K562 (cell line): ENCODE data around the gene COMTD1. TPM values are rescaled to one million over a fixed set of nuclear protein-coding genes. Genes with fewer than 3 reads are reported as not detected.

Experiments used
- ATF2 ChIP-seq: sonication (generic); formaldehyde crosslinking; IDR thresholded peaks from 2 replicates; pipeline ENCODE4 v1.8.1; 2022; ENCODE audit warnings: missing genetic modification reagents
- E2F8 ChIP-seq: fragments of 450-650 bp; IDR thresholded peaks from 2 replicates; pipeline ENCODE4 v1.7.1; 2018; ENCODE audit warnings: mild to moderate bottlenecking, low read depth; ENCODE audit not compliant: partially characterized antibody
- GABPB1 ChIP-seq: sonication (generic); formaldehyde crosslinking; IDR thresholded peaks from 2 replicates; pipeline ENCODE4 v1.8.0; 2022; ENCODE audit warnings: mild to moderate bottlenecking, missing genetic modification reagents
- HOXB6 ChIP-seq: fragments of 250-450 bp; sonication (Bioruptor Pico); IDR thresholded peaks from 2 replicates; pipeline ENCODE4 v1.5.1; 2022; ENCODE audit warnings: mild to moderate bottlenecking, borderline replicate concordance
- MAFF ChIP-seq: IDR thresholded peaks from 2 replicates; pipeline ENCODE4 v1.6.1; 2012; ENCODE audit warnings: low read length, improper control_type of control experiment
- MTF1 ChIP-seq: fragments of 250-450 bp; sonication (Bioruptor Pico); IDR thresholded peaks from 2 replicates; pipeline ENCODE4 v1.9.0; 2021; ENCODE audit warnings: moderate library complexity, mild to moderate bottlenecking, inconsistent platforms, borderline replicate concordance
- NBN ChIP-seq: fragments of 450-650 bp; IDR thresholded peaks from 2 replicates; pipeline ENCODE4 v1.6.1; 2016; ENCODE audit warnings: low read depth, mild to moderate bottlenecking
- ZFP36 ChIP-seq: fragments of 150-350 bp; IDR thresholded peaks from 2 replicates; pipeline ENCODE4 v1.6.1; 2018; ENCODE audit warnings: low read length, low read depth; ENCODE audit not compliant: partially characterized antibody
- ZNF24 ChIP-seq: fragments of 450-650 bp; IDR thresholded peaks from 2 replicates; pipeline ENCODE4 v1.6.1; 2016
- ZNF324 ChIP-seq: fragments of 250-450 bp; sonication (Bioruptor Pico); IDR thresholded peaks from 2 replicates; pipeline ENCODE4 v1.4.0; 2020; ENCODE audit warnings: mild to moderate bottlenecking
- ZNF561 ChIP-seq: fragments of 450-650 bp; formaldehyde crosslinking; conservative IDR thresholded peaks from 2 replicates; pipeline ENCODE4 v1.4.0; 2020; ENCODE audit warnings: mild to moderate bottlenecking, moderate library complexity
- ZNF639 ChIP-seq, 2 experiments: fragments of 200-800 bp in 1 of 2; sonication (Bioruptor generic) in 1 of 2; sonication (generic) in 1 of 2; formaldehyde crosslinking in 1 of 2; IDR thresholded peaks in 1 of 2; conservative IDR thresholded peaks in 1 of 2; 2 replicates each; pipeline versions ENCODE4 v1.5.0 to v1.6.1; 2016 to 2020; ENCODE audit warnings: missing compliant biosample characterization in 1 of 2, missing genetic modification characterization in 1 of 2, missing genetic modification reagents in 1 of 2
- ZNF696 ChIP-seq: fragments of 250-450 bp; sonication (Bioruptor Pico); conservative IDR thresholded peaks from 2 replicates; pipeline ENCODE4 v1.4.0; 2020; ENCODE audit warnings: mild to moderate bottlenecking, moderate library complexity
- polyA plus RNA-seq, 8 experiments: library from polyadenylated mRNA; depleted of rRNA in 4 of 8; stranded (reverse) in 5 of 8; unstranded in 3 of 8; fragments of >200 nt; fragmentation: Nextera tagmentation in 2 of 8; fragmentation: Illumina TruSeq in 1 of 8; extraction: Ambion mirVana in 2 of 8; extraction: Trizol in 1 of 8; gene quantifications; 2 replicates each; pipeline versions ENCODE4 v1.2.1 to v1.2.3, GENCODE V29; 2011 to 2014; ENCODE audit warnings: inconsistent platforms in 1 of 8, missing spikeins in 1 of 8
- total RNA-seq, 7 experiments: library from RNA; depleted of rRNA in 6 of 7; stranded (reverse); fragments of >200 nt in 6 of 7; fragmentation: Illumina TruSeq in 2 of 7; extraction: Trizol in 2 of 7; gene quantifications; 2 replicates each; pipeline versions ENCODE4 v1.2.1 to v1.2.3, GENCODE V29; 2011 to 2021; ENCODE audit warnings: low replicate concordance in 1 of 7
- TF ChIP-seq, protein P1 (sequence below), 2 experiments: IDR thresholded peaks; 2 replicates each; pipeline ENCODE4 v1.6.1; 2011; ENCODE audit warnings: borderline replicate concordance in 1 of 2, control low read depth in 1 of 2, low read depth in 1 of 2, low read length in 1 of 2, mild to moderate bottlenecking in 1 of 2, mixed read lengths in 1 of 2, moderate library complexity in 1 of 2; ENCODE audit not compliant: insufficient read depth in 1 of 2, insufficient read length in 1 of 2, poor library complexity in 1 of 2, severe bottlenecking in 1 of 2; ENCODE audit errors: extremely low read depth in 1 of 2
- TF ChIP-seq, protein P2 (sequence below), 2 experiments: fragments of 450-650 bp; conservative IDR thresholded peaks; 2 replicates each; pipeline ENCODE4 v1.6.1; 2017; ENCODE audit warnings: mild to moderate bottlenecking in 2 of 2, moderate library complexity in 2 of 2

Gene COMTD1
- total and polyA plus RNA-seq, 9 of the 15 experiments (the other 6 are each of a cell fraction or from before 2014, with no cell fraction given): 0.41 to 112 (median 13.7) TPM

DNA sequence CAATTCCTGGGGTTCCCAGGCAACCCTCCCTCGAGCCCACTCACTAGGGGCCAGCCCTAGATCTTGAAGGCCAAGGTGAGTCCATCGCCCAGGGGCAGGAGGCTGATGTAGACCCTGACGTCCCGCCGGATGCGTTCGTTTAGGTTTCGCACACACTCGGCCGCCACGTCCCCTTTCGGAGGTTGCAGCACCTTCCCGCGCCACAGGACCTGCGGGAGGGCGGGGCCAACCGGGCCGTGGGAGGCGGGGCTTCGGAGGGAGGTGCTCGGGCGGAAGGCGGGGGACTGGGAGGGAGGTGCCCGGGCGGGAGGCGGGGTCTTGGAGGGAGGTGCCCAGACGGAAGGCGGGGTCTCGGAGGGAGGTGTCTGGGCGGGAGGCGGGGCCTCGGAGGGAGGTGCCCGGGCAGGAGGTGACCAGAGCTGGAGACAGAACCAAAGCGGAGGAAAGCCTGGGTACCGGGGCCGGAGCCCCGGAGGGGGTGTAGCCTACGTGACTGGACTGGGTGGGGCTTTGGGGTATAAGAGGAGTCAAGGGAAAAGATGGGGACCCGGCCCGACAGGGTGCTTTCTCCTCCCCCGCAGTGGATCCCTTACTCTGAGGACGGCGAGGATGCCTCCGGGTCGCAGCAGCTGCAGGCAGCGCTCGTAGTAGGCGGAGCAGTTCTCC is 1.6 kb downstream of the COMTD1 start (continued):
- TF ChIP-seq, protein P1, sequence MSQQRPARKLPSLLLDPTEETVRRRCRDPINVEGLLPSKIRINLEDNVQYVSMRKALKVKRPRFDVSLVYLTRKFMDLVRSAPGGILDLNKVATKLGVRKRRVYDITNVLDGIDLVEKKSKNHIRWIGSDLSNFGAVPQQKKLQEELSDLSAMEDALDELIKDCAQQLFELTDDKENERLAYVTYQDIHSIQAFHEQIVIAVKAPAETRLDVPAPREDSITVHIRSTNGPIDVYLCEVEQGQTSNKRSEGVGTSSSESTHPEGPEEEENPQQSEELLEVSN (IDR thresholded peaks at IDR 0.05; ENCODE audit: borderline replicate concordance in 1 of 2, extremely low read depth in 1 of 2, insufficient read depth in 1 of 2, insufficient read length in 1 of 2, low read depth in 1 of 2, low read length in 1 of 2, poor library complexity in 1 of 2, severe bottlenecking in 1 of 2): peak; percentile 42 to 90
- no peak for TF ChIP-seq HOXB6 (CRISPR knock-in tag)
- no peak for TF ChIP-seq MAFF
- TF ChIP-seq ZNF639 (CRISPR knock-in tag; conservative IDR thresholded peaks at IDR 0.05 in 1 of 2, IDR thresholded peaks at IDR 0.05 in 1 of 2): peak in 1 of 2 experiments; percentile 46; a peak in 1 of 4 replicates
- TF ChIP-seq MTF1 (CRISPR knock-in tag): no peak
- TF ChIP-seq ZNF696: no peak
- TF ChIP-seq, protein P2, sequence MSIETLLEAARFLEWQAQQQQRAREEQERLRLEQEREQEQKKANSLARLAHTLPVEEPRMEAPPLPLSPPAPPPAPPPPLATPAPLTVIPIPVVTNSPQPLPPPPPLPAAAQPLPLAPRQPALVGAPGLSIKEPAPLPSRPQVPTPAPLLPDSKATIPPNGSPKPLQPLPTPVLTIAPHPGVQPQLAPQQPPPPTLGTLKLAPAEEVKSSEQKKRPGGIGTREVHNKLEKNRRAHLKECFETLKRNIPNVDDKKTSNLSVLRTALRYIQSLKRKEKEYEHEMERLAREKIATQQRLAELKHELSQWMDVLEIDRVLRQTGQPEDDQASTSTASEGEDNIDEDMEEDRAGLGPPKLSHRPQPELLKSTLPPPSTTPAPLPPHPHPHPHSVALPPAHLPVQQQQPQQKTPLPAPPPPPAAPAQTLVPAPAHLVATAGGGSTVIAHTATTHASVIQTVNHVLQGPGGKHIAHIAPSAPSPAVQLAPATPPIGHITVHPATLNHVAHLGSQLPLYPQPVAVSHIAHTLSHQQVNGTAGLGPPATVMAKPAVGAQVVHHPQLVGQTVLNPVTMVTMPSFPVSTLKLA (conservative IDR thresholded peaks at IDR 0.05): 0 out of 4 replicates have a peak, but pooled peaks have one; percentile 27 to 32
- TF ChIP-seq ZNF24: no peak; the same call in 1 of the 2 replicates
- TF ChIP-seq E2F8: peak; percentile 85
- no peak; the same call in 1 of the 2 replicates for TF ChIP-seq GABPB1
- no peak for TF ChIP-seq NBN
- TF ChIP-seq ZFP36: no peak
- no peak for TF ChIP-seq ATF2 (CRISPR knock-in tag)
- TF ChIP-seq ZNF324 (CRISPR knock-in tag): no peak
- no peak for TF ChIP-seq ZNF561 (CRISPR knock-in tag)
